ENCODE measurements around the gene BAD. TPM values are rescaled to one million over a fixed set of nuclear protein-coding genes. Genes with fewer than 3 reads are reported as not detected.

The BAD gene
- total RNA-seq, 3 donors from 2014 or later, result 27.6 to 38.8 (median 36.6) TPM

GRCh38 chr11:64295760-64296159 is 11.3 kb upstream of the BAD start:
- no peak for ATAC-seq
- H3K4me1 Mint-ChIP-seq (ENCODE audit: low read depth), result peaks cover 19% of the 10 kb centered on the region
- no peak for DNase-seq
- H3K36me3 Mint-ChIP-seq (ENCODE audit: insufficient read depth), result no peaks in the 10 kb centered on the region
- peaks cover 79% of the 10 kb centered on the region for H3K27me3 Mint-ChIP-seq (ENCODE audit: low read depth)
- no peak overlapping the region for H3K4me3 Mint-ChIP-seq
- H3K9me3 Mint-ChIP-seq, result no peaks in the 10 kb centered on the region

GRCh38 chr11:64294774-64295173 is 10.3 kb upstream of the BAD start:
- Mint-ChIP-seq H3K4me3 (no peak overlapping the region), H3K36me3 (ENCODE audit: insufficient read depth) (no peaks in the 10 kb centered on the region), H3K4me1 (ENCODE audit: low read depth) (peaks cover 14% of the 10 kb centered on the region), H3K27me3 (ENCODE audit: low read depth) (peaks cover 75% of the 10 kb centered on the region), H3K9me3 (no peaks in the 10 kb centered on the region)
- no peak for DNase-seq
- ATAC-seq, result no peak

GRCh38 chr11:64292460-64293254 is 8.2 kb upstream of the BAD start:
- ATAC-seq (peak; percentile 8 to 29), DNase-seq (no peak)
- H3K9me3 Mint-ChIP-seq, result no peaks in the 10 kb centered on the region
- peaks cover 3% of the 10 kb centered on the region for H3K36me3 Mint-ChIP-seq (ENCODE audit: insufficient read depth)
- H3K4me1 Mint-ChIP-seq (ENCODE audit: low read depth), result peaks cover 10% of the 10 kb centered on the region
- H3K27me3 Mint-ChIP-seq (ENCODE audit: low read depth), result peaks cover 58% of the 10 kb centered on the region
- H3K4me3 Mint-ChIP-seq, result peak overlapping the region; percentile 46

- peaks cover 50% of the 10 kb centered on the region for H3K27me3 Mint-ChIP-seq (ENCODE audit: low read depth)
These were observed 7.4 kb upstream of the BAD start for GRCh38 chr11:64291752-64292459.

GRCh38 chr11:64291262-64291751 is 6.8 kb upstream of the BAD start, which contains the start of gene KCNK4:
TSS of gene KCNK4 (plus strand) at chr11:64291302. CDS start at chr11:64293019, 1,717 bp downstream.
- Mint-ChIP-seq H3K36me3 (ENCODE audit: insufficient read depth) (peaks cover 3% of the 10 kb centered on the region), H3K4me3 (peak within 1 kb of the TSS; percentile 61), H3K4me1 (ENCODE audit: low read depth) (peaks cover 10% of the 10 kb centered on the region), H3K27me3 (ENCODE audit: low read depth) (peaks cover 44% of the 10 kb centered on the region), H3K9me3 (no peaks in the 10 kb centered on the region)
- no peak for DNase-seq
- ATAC-seq, result peak; percentile 12 to 13

More at GRCh38 chr11:64291752-64292459, 7.4 kb upstream of the BAD start:
- no peak overlapping the region for H3K4me3 Mint-ChIP-seq
- no peak for DNase-seq
- no peaks in the 10 kb centered on the region for H3K9me3 Mint-ChIP-seq
- peaks cover 3% of the 10 kb centered on the region for H3K36me3 Mint-ChIP-seq (ENCODE audit: insufficient read depth)
- peaks cover 6% of the 10 kb centered on the region for H3K4me1 Mint-ChIP-seq (ENCODE audit: low read depth)
- peak; percentile 54 to 68 for ATAC-seq

- ATAC-seq (no peak), DNase-seq (no peak)
- Mint-ChIP-seq H3K4me1 (ENCODE audit: low read depth) (peaks cover 11% of the 10 kb centered on the region), H3K36me3 (ENCODE audit: insufficient read depth) (peaks cover 3% of the 10 kb centered on the region), H3K4me3 (peak overlapping the region; percentile 61), H3K9me3 (no peaks in the 10 kb centered on the region), H3K27me3 (ENCODE audit: low read depth) (peaks cover 38% of the 10 kb centered on the region)
These were observed 6.1 kb upstream of the BAD start for GRCh38 chr11:64290352-64291261.

GRCh38 chr11:64289002-64289564 is 4.6 kb upstream of the BAD start:
- no peaks in the 10 kb centered on the region for H3K9me3 Mint-ChIP-seq
- ATAC-seq, result no peak
- H3K4me1 Mint-ChIP-seq (ENCODE audit: low read depth), result peaks cover 11% of the 10 kb centered on the region
- DNase-seq, result no peak
- peaks cover 25% of the 10 kb centered on the region for H3K27me3 Mint-ChIP-seq (ENCODE audit: low read depth)
- no peak overlapping the region for H3K4me3 Mint-ChIP-seq
- H3K36me3 Mint-ChIP-seq (ENCODE audit: insufficient read depth), result peaks cover 3% of the 10 kb centered on the region

GRCh38 chr11:64288353-64288750 is 3.9 kb upstream of the BAD start:
- Mint-ChIP-seq H3K9me3 (no peaks in the 10 kb centered on the region), H3K36me3 (ENCODE audit: insufficient read depth) (peaks cover 3% of the 10 kb centered on the region), H3K4me3 (no peak overlapping the region), H3K27me3 (ENCODE audit: low read depth) (peaks cover 18% of the 10 kb centered on the region), H3K4me1 (ENCODE audit: low read depth) (peaks cover 12% of the 10 kb centered on the region)
- DNase-seq, result no peak
- no peak for ATAC-seq

GRCh38 chr11:64287676-64288352 is 3.3 kb upstream of the BAD start:
- H3K9me3 Mint-ChIP-seq, result no peaks in the 10 kb centered on the region
- DNase-seq (no peak), ATAC-seq (no peak)
- peak overlapping the region; percentile 13 for H3K4me3 Mint-ChIP-seq
- H3K4me1 Mint-ChIP-seq (ENCODE audit: low read depth), result peaks cover 16% of the 10 kb centered on the region
- H3K36me3 Mint-ChIP-seq (ENCODE audit: insufficient read depth), result peaks cover 3% of the 10 kb centered on the region
- H3K27me3 Mint-ChIP-seq (ENCODE audit: low read depth), result peaks cover 13% of the 10 kb centered on the region

- DNase-seq (no peak), ATAC-seq (no peak)
- H3K9me3 Mint-ChIP-seq, result no peaks in the 10 kb centered on the region
- H3K4me1 Mint-ChIP-seq (ENCODE audit: low read depth), result peaks cover 16% of the 10 kb centered on the region
- H3K36me3 Mint-ChIP-seq (ENCODE audit: insufficient read depth), result peaks cover 3% of the 10 kb centered on the region
- H3K27me3 Mint-ChIP-seq (ENCODE audit: low read depth), result peaks cover 10% of the 10 kb centered on the region
- peak overlapping the region; percentile 78 for H3K4me3 Mint-ChIP-seq
These were observed 2.3 kb upstream of the BAD start for GRCh38 chr11:64286801-64287159.

- Mint-ChIP-seq H3K27me3 (ENCODE audit: low read depth) (peaks cover 10% of the 10 kb centered on the region), H3K36me3 (ENCODE audit: insufficient read depth) (peaks cover 8% of the 10 kb centered on the region), H3K4me1 (ENCODE audit: low read depth) (peaks cover 20% of the 10 kb centered on the region), H3K9me3 (no peaks in the 10 kb centered on the region), H3K4me3 (peak overlapping the region; percentile 78)
- DNase-seq (no peak), ATAC-seq (no peak)
These were observed 1.7 kb upstream of the BAD start for GRCh38 chr11:64285885-64286800.

- H3K27me3 Mint-ChIP-seq (ENCODE audit: low read depth), result peaks cover under 1% of the 10 kb centered on the region
- H3K4me1 Mint-ChIP-seq (ENCODE audit: low read depth), result peaks cover 14% of the 10 kb centered on the region
- no peaks in the 10 kb centered on the region for H3K9me3 Mint-ChIP-seq
- ATAC-seq (peak; percentile 69 to 71), DNase-seq (peak; percentile 89)
- H3K36me3 Mint-ChIP-seq (ENCODE audit: insufficient read depth), result peaks cover 9% of the 10 kb centered on the region
- H3K4me3 Mint-ChIP-seq, result peak within 1 kb of the TSS; percentile 85
These were observed 758 bp upstream of the BAD start, which contains the start of gene GPR137 for GRCh38 chr11:64284962-64285884. TSS of gene GPR137 (plus strand) at chr11:64285848. CDS start at chr11:64286525, 677 bp downstream.
